ENCODE measurements around the gene COL1A2. TPM values are rescaled to one million over a fixed set of nuclear protein-coding genes. Genes with fewer than 3 reads are reported as not detected.

The COL1A2 gene
- total and polyA plus RNA-seq, 2 of the 13 experiments (the other 11 are each of a cell fraction or from before 2014, with no cell fraction given): not detected

- POLR2A ChIA-PET: no interaction called here
- H3K9ac ChIP-seq (ENCODE audit: insufficient read depth, low read depth, low read length): no peak overlapping the region
- DNase-seq (ENCODE audit: low spot score) (no peak), FAIRE-seq (no peak), ATAC-seq (no peak)
- H3K79me2 ChIP-seq (ENCODE audit: insufficient read depth, low read length): no peaks in the 10 kb centered on the region
- no peaks in the 10 kb centered on the region for H3K36me3 ChIP-seq (replicated peaks in 1 of 2; ENCODE audit: control insufficient read depth in 1 of 2, insufficient read depth in 2 of 2, low read length in 2 of 2)
- BruUV-seq (replicated peaks): no TSS peak
- in situ Hi-C loops (cut with HindIII; ENCODE audit: extremely low pct_ligation_motif_present, low pct_unique_long_range_greater_than_20kb) (no loop called here), intact Hi-C loops (cut with micrococcal nuclease; ENCODE audit: unreplicated experiment) (no loop called here)
- CTCF ChIA-PET (ENCODE audit: low intra/inter-chr PET ratio, low total read pairs): no interaction called here
- H3K9me3 ChIP-seq (ENCODE audit: low read length): no peaks in the 10 kb centered on the region
- H3K4me3 ChIP-seq (replicated peaks in 1 of 3; ENCODE audit: insufficient read depth in 1 of 3, low read depth in 2 of 3, low read length in 3 of 3): no peak overlapping the region
- no peaks in the 10 kb centered on the region for H3K4me1 ChIP-seq (ENCODE audit: insufficient read depth, low read length)
- H4K20me1 ChIP-seq (ENCODE audit: insufficient read depth, low read length): no peaks in the 10 kb centered on the region
- TF ChIP-seq MTA1 (CRISPR knock-in tag; IDR thresholded peaks at IDR 0.05; ENCODE audit: borderline replicate concordance) (no peak), DBP (CRISPR knock-in tag; IDR thresholded peaks at IDR 0.05; ENCODE audit: not compliant biosample characterization) (no peak)
- no peak overlapping the region for H3K27ac ChIP-seq (ENCODE audit: extremely low read length, insufficient read depth, low read length)
- peaks cover 0 to 34% of the 10 kb centered on the region in 2 experiments; a peak in 3 of 5 replicates for H3K27me3 ChIP-seq (ENCODE audit: control insufficient read depth in 1 of 2, insufficient read depth in 2 of 2, low read length in 2 of 2)
- WGBS (ENCODE audit: low lambda C conversion rate): 0% methylated on average over 5 of the region's 5 CpGs
- no peak overlapping the region for H2AFZ ChIP-seq (ENCODE audit: low read length)
- no peak overlapping the region for H3K4me2 ChIP-seq (ENCODE audit: low read depth, low read length)
Observed at GRCh38 chr7:94422827-94423460, 28.2 kb downstream of the COL1A2 start.

GRCh38 chr7:94423863-94424735 is 29.4 kb downstream of the COL1A2 start:
- Histone ChIP-seq H3K4me2 (ENCODE audit: low read depth, low read length) (no peak overlapping the region), H3K9me3 (ENCODE audit: low read length) (no peaks in the 10 kb centered on the region), H3K36me3 (replicated peaks in 1 of 2; ENCODE audit: control insufficient read depth in 1 of 2, insufficient read depth in 2 of 2, low read length in 2 of 2) (no peaks in the 10 kb centered on the region), H3K4me1 (ENCODE audit: insufficient read depth, low read length) (no peaks in the 10 kb centered on the region), H4K20me1 (ENCODE audit: insufficient read depth, low read length) (no peaks in the 10 kb centered on the region), H3K27ac (ENCODE audit: extremely low read length, insufficient read depth, low read length) (no peak overlapping the region), H3K9ac (ENCODE audit: insufficient read depth, low read depth, low read length) (no peak overlapping the region), H2AFZ (ENCODE audit: low read length) (no peak overlapping the region), H3K79me2 (ENCODE audit: insufficient read depth, low read length) (no peaks in the 10 kb centered on the region), H3K27me3 (ENCODE audit: control insufficient read depth in 1 of 2, insufficient read depth in 2 of 2, low read length in 2 of 2) (peaks cover 0 to 32% of the 10 kb centered on the region in 2 experiments; a peak in 3 of 5 replicates), H3K4me3 (replicated peaks in 1 of 3; ENCODE audit: insufficient read depth in 1 of 3, low read depth in 2 of 3, low read length in 3 of 3) (no peak overlapping the region)
- no peak for ATAC-seq
- ChIA-PET POLR2A (no interaction called here), CTCF (ENCODE audit: low intra/inter-chr PET ratio, low total read pairs) (no interaction called here)
- no peak for DNase-seq (ENCODE audit: low spot score)
- in situ Hi-C loops (cut with HindIII; ENCODE audit: extremely low pct_ligation_motif_present, low pct_unique_long_range_greater_than_20kb): no loop called here
- FAIRE-seq: no peak
- no TSS peak for BruUV-seq (replicated peaks)
- intact Hi-C loops (cut with micrococcal nuclease; ENCODE audit: unreplicated experiment): no loop called here
- WGBS (ENCODE audit: low lambda C conversion rate): 32% methylated on average over 5 of the region's 5 CpGs
- TF ChIP-seq ZNF101 (CRISPR knock-in tag; IDR thresholded peaks at IDR 0.05; ENCODE audit: borderline replicate concordance, low read depth) (no peak), KLF15 (CRISPR knock-in tag; IDR thresholded peaks at IDR 0.05; ENCODE audit: borderline replicate concordance) (no peak), ZNF709 (CRISPR knock-in tag; IDR thresholded peaks at IDR 0.05) (no peak), TBL1XR1 (IDR thresholded peaks at IDR 0.05; ENCODE audit: borderline replicate concordance, low read length, partially characterized antibody) (no peak), GFI1 (CRISPR knock-in tag; IDR thresholded peaks at IDR 0.05; ENCODE audit: borderline replicate concordance) (no peak), YEATS2 (CRISPR knock-in tag; IDR thresholded peaks at IDR 0.05; ENCODE audit: borderline replicate concordance) (no peak), HNF4A (CRISPR knock-in tag; IDR thresholded peaks at IDR 0.05) (no peak), ZSCAN31 (CRISPR knock-in tag; IDR thresholded peaks at IDR 0.05; ENCODE audit: low read depth) (no peak), SMAD3 (CRISPR knock-in tag; IDR thresholded peaks at IDR 0.05) (no peak), ZNF34 (CRISPR knock-in tag; IDR thresholded peaks at IDR 0.05; ENCODE audit: borderline replicate concordance) (no peak), SRF (IDR thresholded peaks at IDR 0.05; ENCODE audit: low read depth, low read length) (no peak)
